Measurements from ENCODE around the gene DPCD.

GRCh38 chr10:101639141-101639900, 51.2 kb downstream of the DPCD start:
- TF ChIP-seq POLR2A (IDR thresholded peaks at IDR 0.05; ENCODE audit: low read depth, low read length) (no peak), POLR2AphosphoS5 (IDR thresholded peaks at IDR 0.05; ENCODE audit: low read depth, low read length) (no peak), SPI1 (IDR thresholded peaks at IDR 0.05; ENCODE audit: low read depth, low read length) (no peak), TAF1 (IDR thresholded peaks at IDR 0.05; ENCODE audit: low read depth, low read length) (no peak)

All from GM12891 (cell line).